ENCODE results near the gene DOK7. TPM values are rescaled to one million over a fixed set of nuclear protein-coding genes. Genes with fewer than 3 reads are reported as not detected.

The DOK7 gene
- total RNA-seq, 1 experiment from 2014 or later = not detected

DNA sequence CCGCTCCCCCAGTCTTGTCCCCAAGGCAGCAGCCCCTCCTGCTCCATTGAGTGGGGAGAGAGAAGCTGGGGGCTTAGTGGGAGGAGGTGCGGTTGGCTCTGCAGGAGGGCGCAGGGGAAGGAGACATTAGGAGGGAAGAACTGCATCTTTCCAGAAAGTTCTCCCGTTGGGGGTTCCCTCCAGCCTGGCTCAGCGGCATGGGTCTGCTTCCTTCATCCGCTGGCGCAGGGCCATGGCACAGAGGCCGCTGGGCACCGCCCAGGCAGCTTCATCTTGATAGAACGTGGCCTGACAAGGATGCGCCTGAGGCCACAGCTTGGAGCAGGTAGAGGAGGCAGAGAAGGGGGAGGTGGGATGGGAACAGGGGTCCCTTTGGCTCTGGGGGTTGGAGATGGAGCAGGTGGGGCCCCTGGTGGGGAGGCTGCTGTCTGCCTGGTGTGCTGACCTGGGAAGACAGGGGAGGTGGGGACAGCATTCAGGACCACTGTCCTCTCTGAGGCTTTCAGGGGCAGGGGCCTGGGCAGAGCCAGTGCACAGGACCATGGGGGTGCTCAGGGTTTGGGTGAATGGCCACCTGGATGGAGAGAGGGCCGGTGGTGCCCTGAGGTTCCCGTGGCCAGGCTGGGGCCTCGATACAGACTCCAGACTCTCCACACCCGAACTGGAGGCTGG lies 12.1 kb downstream of the DOK7 start:
- DNase-seq (ENCODE audit: low read depth) = no peak

DNA sequence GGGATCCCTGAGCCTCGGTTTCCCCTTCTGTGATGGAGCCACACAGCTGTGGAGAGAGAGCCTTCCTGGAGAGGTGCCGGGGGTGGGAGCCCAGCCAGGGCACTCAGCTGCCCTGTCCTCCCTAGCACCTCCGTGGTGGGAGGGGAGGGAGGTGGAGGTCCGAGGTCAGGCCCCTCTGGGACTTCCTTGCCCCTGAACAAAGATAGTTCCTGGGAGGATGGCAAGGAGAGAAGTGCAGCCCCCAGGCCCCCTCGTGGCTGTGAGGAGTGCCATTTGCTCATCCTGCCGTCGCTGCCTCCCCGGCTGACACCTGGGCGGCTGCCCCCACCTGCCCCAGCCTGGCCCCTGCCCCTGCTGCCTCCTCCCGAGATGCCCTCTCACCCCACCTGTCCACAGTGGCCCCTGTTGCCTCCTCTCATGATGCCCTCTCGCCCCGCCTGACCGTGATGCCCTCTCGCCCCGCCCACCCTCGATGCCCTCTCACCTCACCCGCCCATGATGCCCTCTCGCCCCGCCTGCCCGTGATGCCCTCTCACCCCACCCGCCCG lies 12.7 kb downstream of the DOK7 start:
- no peak for DNase-seq (ENCODE audit: low read depth)

DNA sequence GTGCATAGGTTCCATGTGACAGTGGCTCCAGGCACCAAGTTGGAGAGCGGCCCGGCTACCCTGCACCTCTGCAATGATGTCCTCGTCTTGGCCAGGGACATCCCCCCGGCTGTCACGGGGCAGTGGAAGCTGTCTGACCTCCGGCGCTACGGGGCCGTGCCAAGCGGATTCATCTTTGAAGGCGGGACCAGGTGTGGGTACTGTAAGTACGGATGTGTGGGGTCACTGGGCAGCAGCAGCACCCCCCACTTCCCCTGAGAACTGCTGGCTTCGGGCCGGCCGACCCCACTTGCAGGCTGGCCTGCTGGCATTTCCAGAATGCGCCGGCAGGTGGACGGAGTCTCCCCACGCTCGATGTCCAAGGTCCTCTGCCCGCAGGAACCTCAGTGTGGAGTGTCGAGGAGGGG lies 13.2 kb downstream of the DOK7 start:
- DNase-seq (ENCODE audit: low read depth) = no peak

- no peak for DNase-seq (ENCODE audit: low read depth)
These were observed 14.0 kb downstream of the DOK7 start for GRCh38 chr4:3476936-3477749.

DNA sequence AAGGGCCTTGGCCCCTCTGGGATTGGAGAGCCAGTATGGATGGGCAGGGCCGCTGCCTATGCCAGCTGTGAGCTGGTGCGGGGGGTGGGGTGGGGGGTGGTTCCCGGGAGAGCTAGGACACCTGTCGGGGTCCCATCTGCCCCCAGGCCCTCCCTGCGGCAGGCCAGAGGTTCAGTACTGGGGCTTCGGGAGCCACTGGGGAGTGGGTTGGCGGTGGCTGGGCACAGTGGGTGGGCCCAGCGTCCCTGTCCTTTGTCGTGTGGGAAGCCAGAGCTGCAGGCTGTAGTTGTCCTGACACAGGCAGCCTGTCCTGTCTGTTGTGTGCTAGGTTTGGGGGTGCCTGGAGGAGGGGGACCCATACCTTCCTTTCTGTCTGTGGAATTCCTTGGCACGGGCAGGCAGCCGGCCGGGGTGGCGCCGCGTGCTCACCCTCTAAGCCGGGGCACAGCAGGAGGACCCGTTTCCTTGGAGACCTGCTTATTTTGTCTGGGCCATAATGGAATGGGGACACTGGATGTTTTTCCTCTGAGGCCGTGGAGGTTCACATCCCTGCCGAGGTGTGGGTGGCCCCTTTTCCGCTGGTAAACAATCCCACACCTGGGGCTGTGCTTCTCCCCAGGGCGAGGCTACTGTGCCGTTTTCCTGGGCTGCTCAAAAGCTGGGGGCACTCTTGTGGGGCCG lies 14.8 kb downstream of the DOK7 start:
- no peak for DNase-seq (ENCODE audit: low read depth)

DNA sequence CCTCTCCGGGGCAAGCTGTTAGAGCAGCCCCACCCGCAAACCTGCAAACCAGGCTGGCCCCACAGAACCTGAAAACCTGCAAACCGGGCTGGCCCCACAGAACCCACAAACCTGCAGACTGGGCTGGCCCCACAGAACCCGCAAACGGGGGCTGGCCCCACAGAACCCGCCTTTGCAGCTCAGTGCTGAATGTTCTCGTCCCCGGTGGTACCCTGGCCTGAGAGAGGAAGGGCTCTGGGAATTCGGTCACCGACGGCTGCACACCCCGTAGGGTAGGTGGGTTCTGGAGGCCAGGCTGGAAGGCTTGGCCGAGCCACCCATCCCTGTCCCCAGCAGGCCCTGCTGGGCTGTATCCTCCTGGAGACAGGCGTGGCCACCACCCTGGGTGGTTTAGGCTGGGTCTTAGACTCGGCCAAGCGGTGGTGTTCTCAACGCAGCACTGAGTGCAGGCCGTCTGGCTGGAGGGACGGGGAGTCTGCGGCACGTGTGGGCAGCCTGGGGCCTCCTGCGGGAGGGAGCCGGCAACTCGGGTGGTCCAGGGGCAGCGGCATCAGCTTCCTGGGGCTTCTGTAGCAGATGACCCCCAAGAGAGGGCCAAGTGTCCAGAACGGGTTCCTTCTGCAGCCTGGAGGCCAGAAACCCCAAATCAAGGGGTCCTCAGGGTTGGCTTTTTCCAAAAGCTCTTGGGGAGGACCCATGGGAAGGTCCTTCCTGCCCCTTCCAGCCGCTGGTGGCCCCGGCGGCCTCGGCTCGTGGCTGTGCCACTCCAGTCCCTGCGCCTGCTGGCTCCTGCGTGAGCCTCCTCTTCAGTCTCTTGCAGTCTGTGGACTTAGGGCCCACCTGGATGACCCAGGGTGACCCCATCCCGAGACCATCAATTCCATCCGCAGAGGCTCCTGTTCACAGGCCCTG lies 15.6 kb downstream of the DOK7 start:
- DNase-seq (ENCODE audit: low read depth) = no peak

DNA sequence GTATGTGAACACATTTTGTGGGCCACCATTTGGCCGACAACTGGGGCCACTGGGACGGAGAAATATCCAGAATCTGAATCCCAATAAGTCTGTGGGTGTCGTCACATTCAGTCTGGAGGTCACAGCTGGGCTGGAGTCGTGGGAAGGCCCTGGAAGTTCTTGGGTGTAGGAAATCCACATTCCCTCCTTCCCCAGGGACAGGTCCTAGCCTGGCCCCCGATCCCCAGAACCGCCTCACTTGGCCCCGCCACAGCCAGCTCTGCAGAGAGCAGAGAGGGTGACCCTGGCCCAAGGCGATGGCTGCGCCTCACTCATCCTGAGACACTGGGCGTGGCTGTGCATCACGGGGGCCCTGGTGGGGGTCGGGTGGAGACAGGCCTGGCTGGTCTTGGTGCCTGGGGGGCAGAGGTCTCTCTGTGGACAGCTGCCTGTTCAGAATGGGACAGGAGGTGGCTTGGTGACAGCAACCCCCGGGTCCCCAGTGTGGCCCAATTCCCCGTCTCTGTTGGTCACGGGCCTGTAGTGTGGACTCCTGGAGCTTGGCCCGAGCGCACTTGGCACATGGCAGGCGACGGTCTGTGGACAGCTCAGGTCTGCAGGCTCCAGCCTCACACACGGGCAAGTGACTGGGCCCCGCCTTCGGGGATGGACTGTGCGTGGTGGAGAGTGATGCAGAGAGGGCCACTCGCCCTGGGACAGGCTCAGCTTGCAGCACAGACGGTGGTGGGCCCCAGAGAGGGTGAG lies 16.4 kb downstream of the DOK7 start:
- DNase-seq (ENCODE audit: low read depth) = no peak

DNA sequence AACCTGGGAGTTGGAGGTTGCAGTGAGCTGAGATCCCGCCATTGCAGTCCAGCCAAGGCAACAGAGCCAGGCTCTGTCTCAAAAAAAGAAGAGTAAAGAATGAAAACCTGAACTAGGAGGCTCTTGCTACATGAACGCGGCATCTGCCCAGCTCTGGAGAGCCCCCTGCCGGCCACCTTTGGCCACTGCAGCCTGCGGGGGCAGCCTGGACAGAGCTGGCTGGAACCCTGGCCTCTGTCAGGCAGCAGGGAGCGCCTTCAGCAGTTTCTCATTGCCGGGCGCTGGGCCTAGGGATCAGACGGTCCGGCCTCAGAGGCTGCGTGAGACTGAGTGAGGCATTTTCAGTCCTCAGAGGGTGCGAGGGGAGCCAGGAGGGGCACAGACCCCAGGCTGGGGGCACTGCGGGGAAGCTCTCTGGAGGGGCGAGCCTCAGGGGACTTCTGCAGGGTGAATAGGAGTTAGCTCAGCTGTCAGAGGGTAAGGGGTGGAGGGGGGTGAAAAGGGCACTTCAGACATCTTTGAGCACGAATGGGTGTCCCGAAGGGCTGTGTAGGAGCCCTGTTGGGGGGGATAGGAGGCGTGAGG lies 17.5 kb downstream of the DOK7 start:
- peak; percentile 30 for DNase-seq (ENCODE audit: low read depth)

DNA sequence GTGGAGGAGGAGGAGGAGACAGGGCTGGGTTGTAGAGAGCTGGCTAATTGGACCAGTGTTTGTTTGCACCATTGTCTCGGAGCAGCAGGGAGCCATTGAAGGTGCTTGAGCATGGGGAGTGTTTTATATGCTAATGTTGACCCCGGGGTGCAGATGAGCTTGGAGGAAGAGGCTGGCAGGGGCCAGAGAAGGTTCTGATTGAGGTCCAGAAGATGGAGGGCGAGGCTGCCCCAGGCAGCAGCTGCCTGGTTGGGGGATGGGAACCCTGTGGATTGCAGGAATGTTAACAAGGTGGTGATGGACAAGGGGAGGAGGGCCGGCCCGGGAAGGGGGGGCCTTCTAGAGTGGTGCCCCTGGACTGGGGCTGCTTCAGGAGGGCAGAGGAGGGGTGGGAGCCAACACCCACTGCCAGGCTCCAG lies 18.0 kb downstream of the DOK7 start:
- DNase-seq (ENCODE audit: low read depth) = no peak

DNA sequence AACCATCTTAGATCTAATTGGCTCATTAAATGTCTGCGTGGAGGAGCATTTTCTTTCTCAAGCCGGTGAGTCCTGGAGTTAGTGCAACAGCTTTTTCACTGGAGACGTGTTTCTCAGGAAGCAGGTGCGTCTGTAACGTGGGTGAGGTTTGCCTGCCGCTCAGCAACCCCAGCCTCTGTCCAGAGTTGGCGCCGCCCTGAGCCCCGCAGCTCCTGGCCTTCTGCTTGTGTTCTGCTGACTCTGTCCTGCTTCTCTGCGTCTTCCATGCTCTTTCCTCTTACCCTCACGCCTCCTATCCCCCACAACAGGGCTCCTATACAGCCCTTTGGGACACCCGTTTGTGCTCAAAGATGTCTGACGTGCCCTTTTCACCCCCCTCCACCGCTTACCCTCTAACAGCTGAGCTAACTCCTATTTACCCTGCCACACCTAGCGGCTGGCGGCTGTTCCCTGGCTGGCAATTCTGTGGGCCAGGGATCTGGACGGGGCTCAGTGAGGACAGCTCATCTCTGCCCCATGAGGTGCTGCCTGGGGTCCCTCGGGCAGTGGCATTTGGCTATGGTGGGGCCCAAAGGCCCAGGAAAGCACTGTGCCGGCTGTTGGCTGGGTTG lies 18.8 kb downstream of the DOK7 start:
- DNase-seq (ENCODE audit: low read depth) = no peak

GRCh38 chr4:3482707-3483106 lies 19.6 kb downstream of the DOK7 start:
- no peak for DNase-seq (ENCODE audit: low read depth)

DNA sequence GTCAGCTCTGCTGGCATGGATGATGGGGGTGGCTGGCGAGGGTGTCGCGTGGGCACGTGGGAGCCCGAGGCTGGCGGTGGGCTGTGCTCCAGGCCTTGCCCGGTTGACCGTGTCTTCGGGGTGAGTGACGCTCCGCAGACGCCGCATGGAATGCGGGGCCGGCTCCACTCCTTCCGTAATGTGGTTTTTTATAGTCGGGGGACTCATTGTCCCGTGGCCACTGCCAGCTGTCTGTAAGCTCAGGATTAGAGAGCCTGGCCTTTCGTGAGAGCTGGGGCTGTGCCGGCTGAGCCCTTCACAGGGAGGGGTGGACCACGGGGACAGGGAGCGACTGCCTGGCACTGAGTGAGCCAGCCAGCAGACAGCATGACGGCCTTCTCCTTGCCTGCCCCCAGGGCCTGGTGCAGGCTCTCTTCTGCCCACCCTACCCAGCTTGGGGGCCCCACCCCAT lies 20.4 kb downstream of the DOK7 start:
- peak; percentile 76 for DNase-seq (ENCODE audit: low read depth)

- peak; percentile 29 for DNase-seq (ENCODE audit: low read depth)
These were observed 21.2 kb downstream of the DOK7 start for GRCh38 chr4:3484057-3484973.

GRCh38 chr4:3485011-3485791 lies 22.1 kb downstream of the DOK7 start:
- DNase-seq (ENCODE audit: low read depth) = no peak

DNA sequence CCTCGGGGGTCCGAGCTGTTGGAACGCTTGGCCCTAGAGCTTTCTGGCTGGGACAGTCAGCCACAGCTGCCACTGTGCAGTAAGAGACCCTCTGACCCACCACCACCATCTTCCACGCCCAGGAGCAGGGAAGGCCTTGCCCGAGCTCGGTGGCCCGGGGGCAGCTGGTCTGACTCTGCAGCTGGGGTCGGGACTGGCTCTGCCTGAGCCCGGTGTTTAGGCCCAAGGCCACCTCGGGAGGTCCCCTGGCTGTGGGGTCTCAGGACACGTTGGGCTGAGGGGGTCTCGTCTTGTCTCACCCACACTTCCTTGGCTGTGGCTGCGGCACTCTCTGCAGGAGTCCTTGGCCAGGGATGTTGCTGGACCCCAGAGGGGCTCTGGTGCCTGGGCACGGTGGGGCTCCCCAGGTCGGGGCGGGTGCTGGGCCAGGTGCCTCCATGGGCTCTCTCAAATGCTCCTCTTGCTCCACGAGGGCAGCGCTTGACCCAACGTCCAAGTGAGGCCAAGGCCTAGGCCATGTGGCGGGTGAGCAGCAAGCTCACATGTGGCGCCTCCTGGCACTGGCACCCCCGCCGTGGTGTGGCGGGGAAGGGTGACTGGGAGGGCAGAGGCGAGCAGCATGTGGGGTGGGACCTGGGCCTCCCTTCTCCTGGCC lies 22.9 kb downstream of the DOK7 start:
- DNase-seq (ENCODE audit: low read depth) = no peak

GRCh38 chr4:3486541-3487540 lies 23.7 kb downstream of the DOK7 start:
- DNase-seq (ENCODE audit: low read depth) = peak; percentile 7
